SK-N-SH treated with all-trans-retinoic acid at 6 μM for 48 hours (cell line): ENCODE measurements around the gene PHLDA2.

ENCODE experiments used
- ATAC-seq: fragments of 200-7000 bp; cut with Tn5 transposase; 3 replicates; pipeline ENCODE4 v1.9.1; 2020; ENCODE audit warnings: mild to moderate bottlenecking, moderate library complexity
- ARNTL ChIP-seq: fragments of 450-650 bp; formaldehyde crosslinking; IDR thresholded peaks from 2 replicates; pipeline ENCODE4 v1.5.0; 2020; ENCODE audit warnings: low read depth, mild to moderate bottlenecking, moderate library complexity, borderline replicate concordance
- BACH2 ChIP-seq: fragments of 250-450 bp; sonication (Bioruptor Pico); IDR thresholded peaks from 2 replicates; pipeline ENCODE4 v1.9.0; 2021; ENCODE audit warnings: mild to moderate bottlenecking, borderline replicate concordance
- CSDC2 ChIP-seq: fragments of 250-450 bp; sonication (Bioruptor Pico); IDR thresholded peaks from 2 replicates; pipeline ENCODE4 v1.5.0; 2020; ENCODE audit warnings: mild to moderate bottlenecking, moderate library complexity
- CSRNP3 ChIP-seq: fragments of 250-450 bp; sonication (Bioruptor Pico); IDR thresholded peaks from 2 replicates; pipeline ENCODE4 v1.5.1; 2021; ENCODE audit warnings: mild to moderate bottlenecking, moderate library complexity
- ESRRG ChIP-seq: fragments of 250-450 bp; sonication (Bioruptor Pico); IDR thresholded peaks from 2 replicates; pipeline ENCODE4 v1.6.1; 2021; ENCODE audit warnings: mild to moderate bottlenecking
- GLIS3 ChIP-seq: fragments of 250-450 bp; sonication (Bioruptor Pico); IDR thresholded peaks from 2 replicates; pipeline ENCODE4 v1.5.0; 2020; ENCODE audit warnings: mild to moderate bottlenecking, moderate library complexity
- ISL1 ChIP-seq: fragments of 250-450 bp; sonication (Bioruptor Pico); IDR thresholded peaks from 2 replicates; pipeline ENCODE4 v2.1.2; 2022; ENCODE audit warnings: mild to moderate bottlenecking, moderate library complexity
- OSR1 ChIP-seq: fragments of 250-450 bp; sonication (Bioruptor Pico); IDR thresholded peaks from 2 replicates; pipeline ENCODE4 v1.8.0; 2022; ENCODE audit warnings: moderate library complexity, mild to moderate bottlenecking, inconsistent platforms
- PATZ1 ChIP-seq: fragments of 250-450 bp; sonication (Bioruptor Pico); IDR thresholded peaks from 2 replicates; pipeline ENCODE4 v1.8.0; 2020; ENCODE audit warnings: mild to moderate bottlenecking, moderate library complexity, borderline replicate concordance
- PPARA ChIP-seq: fragments of 250-450 bp; sonication (Bioruptor Pico); IDR thresholded peaks from 2 replicates; pipeline ENCODE4 v1.5.0; 2020; ENCODE audit warnings: mild to moderate bottlenecking, borderline replicate concordance
- RARB ChIP-seq: fragments of 250-450 bp; sonication (Bioruptor Pico); IDR thresholded peaks from 2 replicates; pipeline ENCODE4 v1.8.0; 2021; ENCODE audit warnings: mild to moderate bottlenecking, moderate library complexity
- SNAI2 ChIP-seq: fragments of 250-450 bp; sonication (Bioruptor Pico); IDR thresholded peaks from 2 replicates; pipeline ENCODE4 v1.5.0; 2020; ENCODE audit warnings: mild to moderate bottlenecking, moderate library complexity
- TCF4 ChIP-seq: fragments of 250-450 bp; sonication (Bioruptor Pico); IDR thresholded peaks from 2 replicates; pipeline ENCODE4 v1.8.0; 2021; ENCODE audit warnings: mild to moderate bottlenecking, moderate library complexity, borderline replicate concordance
- TOX ChIP-seq: fragments of 250-450 bp; sonication (Bioruptor Pico); IDR thresholded peaks from 2 replicates; pipeline ENCODE4 v1.8.0; 2021; ENCODE audit warnings: mild to moderate bottlenecking, moderate library complexity, borderline replicate concordance
- ZC3H10 ChIP-seq: fragments of 250-450 bp; sonication (Bioruptor Pico); IDR thresholded peaks from 2 replicates; pipeline ENCODE4 v1.5.1; 2021; ENCODE audit warnings: mild to moderate bottlenecking, moderate library complexity
- ZFP3 ChIP-seq: fragments of 250-450 bp; sonication (Bioruptor Pico); IDR thresholded peaks from 2 replicates; pipeline ENCODE4 v1.5.0; 2020; ENCODE audit warnings: mild to moderate bottlenecking, moderate library complexity
- ZFP30 ChIP-seq: fragments of 450-650 bp; formaldehyde crosslinking; IDR thresholded peaks from 2 replicates; pipeline ENCODE4 v1.5.0; 2022; ENCODE audit warnings: mild to moderate bottlenecking, moderate library complexity
- ZNF565 ChIP-seq: fragments of 450-650 bp; formaldehyde crosslinking; conservative IDR thresholded peaks from 2 replicates; pipeline ENCODE4 v1.5.0; 2020; ENCODE audit warnings: low read depth, mild to moderate bottlenecking, moderate library complexity
- ZNF70 ChIP-seq: fragments of 450-650 bp; formaldehyde crosslinking; IDR thresholded peaks from 2 replicates; pipeline ENCODE4 v1.5.0; 2020; ENCODE audit warnings: mild to moderate bottlenecking, moderate library complexity
- ZNF8 ChIP-seq: fragments of 450-650 bp; formaldehyde crosslinking; IDR thresholded peaks from 2 replicates; pipeline ENCODE4 v1.5.0; 2020; ENCODE audit warnings: mild to moderate bottlenecking, moderate library complexity
- TF ChIP-seq, protein P1 (sequence below): fragments of 250-450 bp; sonication (Bioruptor Pico); IDR thresholded peaks from 2 replicates; pipeline ENCODE4 v1.8.0; 2021; ENCODE audit warnings: low read depth, mild to moderate bottlenecking, moderate library complexity, borderline replicate concordance
- TF ChIP-seq, protein P2 (sequence below): fragments of 250-450 bp; sonication (Bioruptor Pico); IDR thresholded peaks from 2 replicates; pipeline ENCODE4 v1.5.0; 2020; ENCODE audit warnings: mild to moderate bottlenecking, moderate library complexity

PHLDA2 gene

GRCh38 chr11:2963112-2963754 lies 34.0 kb upstream of the PHLDA2 start:
- TF ChIP-seq TOX (CRISPR knock-in tag), result no peak
- no peak for TF ChIP-seq BACH2 (CRISPR knock-in tag)
- TF ChIP-seq, protein P1, sequence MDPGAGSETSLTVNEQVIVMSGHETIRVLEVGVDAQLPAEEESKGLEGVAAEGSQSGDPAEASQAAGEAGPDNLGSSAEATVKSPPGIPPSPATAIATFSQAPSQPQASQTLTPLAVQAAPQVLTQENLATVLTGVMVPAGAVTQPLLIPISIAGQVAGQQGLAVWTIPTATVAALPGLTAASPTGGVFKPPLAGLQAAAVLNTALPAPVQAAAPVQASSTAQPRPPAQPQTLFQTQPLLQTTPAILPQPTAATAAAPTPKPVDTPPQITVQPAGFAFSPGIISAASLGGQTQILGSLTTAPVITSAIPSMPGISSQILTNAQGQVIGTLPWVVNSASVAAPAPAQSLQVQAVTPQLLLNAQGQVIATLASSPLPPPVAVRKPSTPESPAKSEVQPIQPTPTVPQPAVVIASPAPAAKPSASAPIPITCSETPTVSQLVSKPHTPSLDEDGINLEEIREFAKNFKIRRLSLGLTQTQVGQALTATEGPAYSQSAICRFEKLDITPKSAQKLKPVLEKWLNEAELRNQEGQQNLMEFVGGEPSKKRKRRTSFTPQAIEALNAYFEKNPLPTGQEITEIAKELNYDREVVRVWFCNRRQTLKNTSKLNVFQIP, result no peak
- no peak for TF ChIP-seq SNAI2 (CRISPR knock-in tag)
- TF ChIP-seq ZNF565 (CRISPR knock-in tag), result no peak
- no peak for TF ChIP-seq PATZ1 (CRISPR knock-in tag)
- no peak for TF ChIP-seq ZFP30
- TF ChIP-seq ZFP3 (CRISPR knock-in tag), result no peak
- no peak for TF ChIP-seq TCF4
- TF ChIP-seq ISL1, result no peak
- ATAC-seq, result no peak

DNA sequence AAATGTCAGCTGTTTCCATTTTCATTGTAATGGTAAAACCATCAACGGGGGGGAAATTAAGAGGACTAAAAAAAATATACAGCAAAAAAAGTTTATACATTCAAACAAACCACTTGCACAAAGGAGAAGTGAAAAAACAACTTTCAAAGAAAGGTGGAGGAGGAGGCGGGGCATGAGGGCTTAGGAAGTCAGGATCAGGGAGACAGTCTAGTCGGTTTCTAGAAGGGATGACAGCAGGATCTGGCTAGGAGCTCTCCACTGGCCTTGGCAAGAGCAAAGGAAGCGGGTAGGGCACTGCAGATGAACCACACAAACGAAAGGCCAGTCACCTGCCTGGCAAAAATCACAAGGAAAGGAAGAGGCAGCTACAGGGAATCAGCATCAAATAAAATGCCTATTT lies 31.9 kb upstream of the PHLDA2 start:
- ATAC-seq, result no peak
- TF ChIP-seq BACH2 (CRISPR knock-in tag), result no peak
- TF ChIP-seq PPARA (CRISPR knock-in tag), result no peak
- TF ChIP-seq GLIS3 (CRISPR knock-in tag), result no peak
- TF ChIP-seq CSRNP3 (CRISPR knock-in tag), result no peak
- TF ChIP-seq ZNF70, result no peak
- no peak for TF ChIP-seq ISL1
- no peak for TF ChIP-seq RARB (CRISPR knock-in tag)
- no peak for TF ChIP-seq ESRRG (CRISPR knock-in tag)
- TF ChIP-seq ARNTL (CRISPR knock-in tag), result no peak
- TF ChIP-seq TOX (CRISPR knock-in tag), result no peak
- TF ChIP-seq ZFP3 (CRISPR knock-in tag), result no peak
- no peak for TF ChIP-seq ZNF8 (CRISPR knock-in tag)
- no peak for TF ChIP-seq CSDC2
- no peak for TF ChIP-seq SNAI2 (CRISPR knock-in tag)
- TF ChIP-seq TCF4, result no peak
- no peak for TF ChIP-seq OSR1 (CRISPR knock-in tag)

GRCh38 chr11:2960139-2960538 lies 30.9 kb upstream of the PHLDA2 start:
- no peak for TF ChIP-seq ARNTL (CRISPR knock-in tag)
- no peak for TF ChIP-seq ZNF70
- no peak for TF ChIP-seq ZC3H10 (CRISPR knock-in tag)
- no peak for TF ChIP-seq ISL1
- TF ChIP-seq TCF4, result no peak
- no peak for TF ChIP-seq RARB (CRISPR knock-in tag)
- TF ChIP-seq, protein P1, result no peak
- TF ChIP-seq ZNF8 (CRISPR knock-in tag), result no peak
- no peak for TF ChIP-seq PATZ1 (CRISPR knock-in tag)
- TF ChIP-seq CSDC2, result no peak
- no peak for TF ChIP-seq ZNF565 (CRISPR knock-in tag)
- TF ChIP-seq, protein P2, sequence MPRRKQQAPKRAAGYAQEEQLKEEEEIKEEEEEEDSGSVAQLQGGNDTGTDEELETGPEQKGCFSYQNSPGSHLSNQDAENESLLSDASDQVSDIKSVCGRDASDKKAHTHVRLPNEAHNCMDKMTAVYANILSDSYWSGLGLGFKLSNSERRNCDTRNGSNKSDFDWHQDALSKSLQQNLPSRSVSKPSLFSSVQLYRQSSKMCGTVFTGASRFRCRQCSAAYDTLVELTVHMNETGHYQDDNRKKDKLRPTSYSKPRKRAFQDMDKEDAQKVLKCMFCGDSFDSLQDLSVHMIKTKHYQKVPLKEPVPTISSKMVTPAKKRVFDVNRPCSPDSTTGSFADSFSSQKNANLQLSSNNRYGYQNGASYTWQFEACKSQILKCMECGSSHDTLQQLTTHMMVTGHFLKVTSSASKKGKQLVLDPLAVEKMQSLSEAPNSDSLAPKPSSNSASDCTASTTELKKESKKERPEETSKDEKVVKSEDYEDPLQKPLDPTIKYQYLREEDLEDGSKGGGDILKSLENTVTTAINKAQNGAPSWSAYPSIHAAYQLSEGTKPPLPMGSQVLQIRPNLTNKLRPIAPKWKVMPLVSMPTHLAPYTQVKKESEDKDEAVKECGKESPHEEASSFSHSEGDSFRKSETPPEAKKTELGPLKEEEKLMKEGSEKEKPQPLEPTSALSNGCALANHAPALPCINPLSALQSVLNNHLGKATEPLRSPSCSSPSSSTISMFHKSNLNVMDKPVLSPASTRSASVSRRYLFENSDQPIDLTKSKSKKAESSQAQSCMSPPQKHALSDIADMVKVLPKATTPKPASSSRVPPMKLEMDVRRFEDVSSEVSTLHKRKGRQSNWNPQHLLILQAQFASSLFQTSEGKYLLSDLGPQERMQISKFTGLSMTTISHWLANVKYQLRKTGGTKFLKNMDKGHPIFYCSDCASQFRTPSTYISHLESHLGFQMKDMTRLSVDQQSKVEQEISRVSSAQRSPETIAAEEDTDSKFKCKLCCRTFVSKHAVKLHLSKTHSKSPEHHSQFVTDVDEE, result no peak
- TF ChIP-seq GLIS3 (CRISPR knock-in tag), result no peak
- TF ChIP-seq ESRRG (CRISPR knock-in tag), result no peak
- no peak for TF ChIP-seq TOX (CRISPR knock-in tag)
- no peak for TF ChIP-seq PPARA (CRISPR knock-in tag)
- TF ChIP-seq BACH2 (CRISPR knock-in tag), result no peak
- no peak for TF ChIP-seq ZFP30
- TF ChIP-seq SNAI2 (CRISPR knock-in tag), result no peak

More at GRCh38 chr11:2960139-2960538, 30.9 kb upstream of the PHLDA2 start:
- ATAC-seq, result no peak
